ENCODE measurements around the gene TRNP1.

The TRNP1 gene

DNA sequence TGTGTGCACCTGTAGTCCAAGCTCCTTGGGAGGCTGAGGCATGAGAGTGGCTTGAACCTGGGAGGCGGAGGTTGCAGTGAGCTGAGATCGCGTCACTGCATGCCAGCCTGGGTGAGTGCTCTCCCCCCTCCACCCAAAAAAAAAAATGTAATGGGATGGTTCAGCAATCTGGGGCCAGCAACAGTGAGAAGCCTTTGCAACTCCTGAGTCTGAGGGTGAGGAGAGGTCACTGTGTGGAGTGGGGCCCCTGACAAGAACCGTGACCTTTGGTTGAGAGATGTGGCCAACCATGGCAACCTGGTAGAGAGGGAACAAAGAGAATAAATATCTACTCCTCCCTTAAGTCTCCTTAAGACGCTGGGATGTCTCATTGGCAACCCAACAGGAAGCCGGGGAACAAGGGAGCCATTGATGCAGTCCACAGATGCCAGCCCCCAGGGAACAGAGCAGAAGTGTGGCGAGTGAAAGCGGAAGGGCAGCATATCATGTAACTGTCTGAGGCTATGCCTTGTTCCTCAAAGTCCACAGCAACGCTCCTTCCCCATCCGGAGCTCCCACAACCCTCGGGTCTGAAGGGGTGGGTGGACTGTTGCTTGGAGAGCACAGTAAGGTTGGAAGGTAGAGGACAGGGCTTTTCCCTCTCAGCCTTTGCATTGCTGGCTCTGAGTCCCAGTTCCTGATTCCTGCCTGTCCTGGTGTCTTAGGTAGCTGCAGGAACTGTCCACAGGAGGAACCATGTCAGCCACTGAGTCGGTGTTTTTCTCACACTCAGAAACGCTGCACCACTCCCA is 8.3 kb downstream of the TRNP1 start:
- DNase-seq (ENCODE audit: low read depth in 2 of 2): no peak

DNA sequence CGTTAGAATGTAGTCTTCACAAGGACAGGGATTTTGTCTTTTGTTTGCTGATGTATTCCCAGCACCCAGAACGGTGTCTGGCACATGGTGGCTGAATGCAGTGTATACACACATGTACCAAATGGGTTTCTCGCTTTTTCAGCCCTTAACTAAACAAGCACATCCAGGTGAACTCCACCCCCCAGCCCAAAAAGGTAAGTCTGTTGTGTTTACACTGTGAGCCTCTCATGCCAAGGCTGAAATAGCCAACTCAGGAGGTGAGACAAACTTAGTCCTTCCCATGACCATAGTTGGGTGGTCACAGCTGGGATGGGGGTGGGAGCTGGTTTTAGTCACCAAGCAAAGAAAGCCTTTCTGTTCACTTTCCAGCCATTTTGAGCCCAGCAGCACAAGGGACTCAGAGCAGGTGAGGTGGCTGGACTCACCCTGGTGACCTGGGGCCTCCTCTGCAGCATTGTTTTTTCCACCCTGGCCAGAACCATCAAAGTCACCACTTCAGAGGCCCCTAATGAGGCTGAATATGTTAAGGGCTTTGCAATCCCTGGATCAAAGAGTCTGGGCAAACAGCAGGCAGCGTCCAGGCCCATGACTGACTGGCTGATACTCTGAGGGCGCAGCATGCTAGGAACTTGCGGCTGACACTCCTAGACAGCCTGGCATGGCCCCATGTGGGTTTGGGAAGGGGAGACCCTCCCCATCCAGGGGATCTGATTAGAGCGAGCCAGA is 10.4 kb downstream of the TRNP1 start:
- DNase-seq (ENCODE audit: low read depth in 2 of 2): no peak

DNA sequence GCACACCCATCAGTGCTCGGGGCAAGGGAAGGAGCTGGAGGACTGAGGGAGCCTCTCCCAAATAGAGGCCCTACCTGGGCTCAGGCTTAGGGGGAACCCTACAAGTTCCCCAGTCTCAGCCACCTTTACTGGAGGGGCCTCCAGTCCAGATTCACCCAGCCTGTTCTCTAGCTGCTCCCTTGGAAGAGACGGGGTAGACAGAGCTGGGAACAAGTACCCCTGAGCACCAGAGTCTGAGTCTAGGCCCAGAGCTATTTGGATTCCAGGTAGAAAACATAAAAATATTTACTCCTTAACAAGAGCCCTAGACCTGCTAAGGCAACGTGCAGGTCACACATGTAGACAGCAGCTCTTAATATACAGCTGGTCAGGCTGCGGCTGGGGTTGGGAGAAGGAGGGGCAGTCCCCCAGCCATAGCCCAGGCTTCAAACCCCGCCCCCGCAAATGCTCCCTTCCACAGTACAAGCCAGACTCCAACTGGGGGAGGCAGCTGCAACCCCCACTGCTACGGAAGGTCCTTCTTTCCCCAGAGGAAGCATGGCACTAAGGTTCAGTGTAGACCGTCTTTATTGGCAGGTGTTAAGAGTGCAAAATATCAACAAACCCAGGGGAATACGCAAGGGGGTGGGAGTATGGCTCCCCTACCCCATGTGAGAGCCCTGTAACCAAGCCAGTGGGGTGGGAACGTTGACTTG is 11.1 kb downstream of the TRNP1 start:
- no peak for DNase-seq (ENCODE audit: low read depth in 2 of 2)

DNA sequence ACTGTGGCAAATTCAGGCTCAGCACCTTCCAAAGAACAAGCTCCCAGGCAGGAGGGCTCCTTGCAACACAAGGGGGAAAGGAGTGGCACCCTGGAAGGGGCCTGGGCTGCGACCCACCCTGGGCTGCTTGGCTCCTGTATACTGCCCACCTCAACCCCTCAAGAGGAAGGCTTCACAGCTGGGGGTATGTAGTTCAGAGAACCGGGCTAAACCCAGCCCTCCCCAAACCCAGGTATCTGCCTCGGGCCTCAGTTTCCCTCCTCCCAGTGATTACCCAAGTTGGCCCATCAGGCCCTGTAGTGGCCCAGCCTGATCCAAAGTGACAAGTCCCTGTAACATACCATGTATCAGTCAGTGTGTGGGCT is 11.7 kb downstream of the TRNP1 start:
- DNase-seq (ENCODE audit: low read depth in 2 of 2): no peak

DNA sequence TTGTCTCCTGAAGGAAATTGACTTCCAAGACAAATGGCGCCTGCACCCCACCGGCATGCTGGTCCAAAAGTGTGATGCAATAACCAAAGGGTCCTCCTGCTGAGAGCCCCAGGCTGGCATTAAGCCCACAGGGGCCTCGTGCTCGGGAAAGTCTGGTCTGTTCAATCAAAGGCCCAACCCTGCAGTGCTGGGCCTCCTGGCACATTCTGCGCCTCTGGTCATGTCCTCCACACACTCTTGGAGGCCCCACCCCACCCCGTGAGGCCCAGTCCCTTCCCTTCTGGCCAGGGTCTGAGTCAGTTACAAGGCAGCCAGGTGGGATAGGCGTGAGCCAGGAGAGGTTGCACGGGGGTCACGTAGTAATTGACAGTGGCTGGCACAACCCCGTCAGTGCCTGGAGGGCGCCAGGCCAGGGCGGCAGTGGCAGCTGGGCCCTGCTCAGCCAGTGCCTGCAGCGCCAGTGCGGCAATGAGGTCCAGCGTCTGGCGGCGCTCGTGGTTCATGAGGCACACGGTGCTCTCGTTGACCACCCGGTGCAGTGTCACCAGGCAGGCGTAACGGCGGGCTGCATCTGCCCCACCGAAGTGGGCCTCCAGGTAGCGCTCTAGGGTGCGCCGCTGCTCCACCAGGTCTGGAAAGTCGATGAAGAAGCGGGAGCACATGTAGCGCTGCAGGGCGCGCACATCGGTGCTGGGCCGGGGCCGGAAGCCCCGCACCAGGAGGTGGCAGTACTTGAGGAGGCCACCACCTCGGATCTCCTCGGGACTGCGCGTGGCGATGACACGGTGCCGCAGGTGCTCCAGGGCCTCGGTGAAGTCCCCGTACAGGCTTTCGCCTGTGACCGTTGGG is 12.4 kb downstream of the TRNP1 start:
- DNase-seq (ENCODE audit: low read depth in 2 of 2): no peak

DNA sequence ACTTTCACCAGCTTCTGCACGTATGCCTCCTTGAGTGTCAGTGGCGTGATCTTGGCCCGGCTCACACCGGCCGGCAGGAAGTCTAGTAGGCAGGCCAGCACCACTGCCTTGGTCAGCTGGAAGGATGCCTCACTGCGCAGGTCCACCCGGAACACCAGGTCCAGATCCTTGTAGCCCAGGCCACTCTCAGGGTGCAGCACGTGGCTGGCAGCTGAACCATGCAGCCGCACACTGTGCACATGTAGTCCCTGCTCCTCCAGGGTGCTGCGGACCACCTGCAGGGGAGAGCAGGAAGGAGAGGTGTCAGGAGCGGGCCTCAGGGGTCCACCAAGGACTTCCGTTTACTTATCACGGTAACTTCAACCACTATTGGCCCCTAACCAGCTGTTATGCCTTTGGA is 13.2 kb downstream of the TRNP1 start:
- DNase-seq (ENCODE audit: low read depth in 2 of 2): no peak

DNA sequence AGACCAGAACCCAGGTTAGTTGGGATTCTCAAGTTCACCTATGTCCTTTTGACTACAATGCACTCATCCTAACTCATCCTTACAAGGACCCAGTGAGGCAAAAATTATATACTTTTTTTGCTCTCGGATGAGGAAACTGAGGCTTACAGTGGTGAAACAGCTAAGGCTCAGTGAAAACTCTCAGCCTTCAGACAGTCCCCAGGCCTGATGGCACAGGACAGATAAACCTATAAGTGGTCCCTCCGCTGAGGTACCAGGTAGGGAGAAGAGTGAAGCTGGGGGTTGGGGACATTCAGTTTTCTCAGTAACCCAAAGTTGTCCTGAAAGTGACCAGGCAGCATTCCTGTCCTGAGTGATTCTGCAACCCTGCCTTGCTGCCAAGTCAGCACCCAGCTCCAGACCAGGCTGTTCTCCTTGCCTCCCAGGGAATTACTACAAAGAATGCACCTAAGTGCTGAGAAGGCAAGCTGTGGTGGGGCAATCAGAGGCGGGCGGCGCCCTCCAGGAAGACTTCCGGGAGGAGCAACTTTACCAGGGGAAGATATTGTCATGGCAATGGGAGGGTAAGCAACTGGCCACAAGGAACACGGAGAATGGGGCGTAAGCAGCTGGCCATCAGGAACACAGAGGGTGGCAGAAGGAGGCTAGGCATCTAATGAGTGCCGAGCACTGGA is 14.6 kb downstream of the TRNP1 start:
- DNase-seq (ENCODE audit: low read depth in 2 of 2): no peak

DNA sequence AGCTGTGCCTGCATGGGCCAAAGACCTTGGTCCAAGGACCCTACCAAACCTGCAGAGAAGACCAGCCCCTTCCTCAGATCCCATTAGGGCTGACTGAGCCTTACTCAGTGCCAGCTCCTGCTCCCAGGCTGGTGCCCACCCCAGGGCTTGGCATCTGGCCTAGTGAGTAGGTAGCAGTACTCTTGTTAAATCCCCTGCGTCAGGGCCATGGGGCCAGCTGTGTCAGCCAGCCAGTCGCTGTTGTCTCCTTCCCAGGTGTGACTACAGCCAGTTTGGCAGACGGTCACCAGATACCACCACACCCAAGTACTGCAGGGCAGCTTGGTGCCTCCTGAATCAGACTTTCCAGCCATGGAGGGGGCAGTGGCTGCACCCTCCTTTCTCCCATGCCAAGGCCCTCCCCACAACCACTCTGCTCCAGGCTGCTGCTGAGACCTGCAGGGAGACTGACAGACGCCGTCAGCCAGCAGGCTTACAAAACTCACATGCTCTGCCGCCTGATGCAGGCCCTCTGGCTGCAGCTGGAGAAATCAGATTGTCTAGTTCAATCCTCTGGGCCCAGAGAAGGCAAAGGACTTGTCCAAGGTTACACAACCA is 16.2 kb downstream of the TRNP1 start:
- no peak for DNase-seq (ENCODE audit: low read depth in 2 of 2)

DNA sequence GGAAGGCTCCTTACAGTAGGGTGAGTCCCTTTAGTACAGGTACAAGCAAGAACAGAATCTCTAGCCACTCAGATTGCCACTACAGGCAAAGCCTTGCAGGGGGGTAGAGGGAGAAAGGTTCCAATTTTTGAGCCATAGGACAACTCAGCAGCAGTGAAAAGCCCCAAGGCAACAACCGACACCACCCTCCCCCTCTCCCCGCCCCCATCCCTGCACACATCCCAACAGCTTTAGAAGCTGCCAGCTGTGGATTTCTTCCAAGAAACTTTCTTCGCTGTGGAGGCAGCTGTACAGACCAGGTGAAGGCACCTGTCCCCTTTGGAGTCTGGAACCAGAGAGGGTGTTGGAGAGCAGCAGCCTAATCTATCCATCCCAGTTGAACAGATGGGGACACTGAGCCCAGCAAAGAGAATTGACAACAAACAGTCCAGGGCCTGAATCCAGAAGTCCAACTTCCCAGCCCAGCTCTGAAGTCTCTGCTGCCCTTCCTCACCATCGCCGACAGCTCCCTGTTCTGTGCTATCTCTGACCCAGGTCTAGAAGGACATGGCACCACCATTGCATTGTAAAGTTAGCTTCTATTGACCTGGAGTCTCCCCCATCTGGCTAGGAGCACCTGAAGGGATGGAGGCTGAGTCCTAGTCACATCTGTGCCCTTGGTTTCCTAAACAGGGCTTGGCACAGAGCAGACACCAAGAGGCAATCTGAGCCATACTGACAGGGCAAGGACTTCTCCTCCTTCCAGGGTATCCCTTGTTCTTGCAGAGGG is 16.9 kb downstream of the TRNP1 start:
- no peak for DNase-seq (ENCODE audit: low read depth in 2 of 2)

DNA sequence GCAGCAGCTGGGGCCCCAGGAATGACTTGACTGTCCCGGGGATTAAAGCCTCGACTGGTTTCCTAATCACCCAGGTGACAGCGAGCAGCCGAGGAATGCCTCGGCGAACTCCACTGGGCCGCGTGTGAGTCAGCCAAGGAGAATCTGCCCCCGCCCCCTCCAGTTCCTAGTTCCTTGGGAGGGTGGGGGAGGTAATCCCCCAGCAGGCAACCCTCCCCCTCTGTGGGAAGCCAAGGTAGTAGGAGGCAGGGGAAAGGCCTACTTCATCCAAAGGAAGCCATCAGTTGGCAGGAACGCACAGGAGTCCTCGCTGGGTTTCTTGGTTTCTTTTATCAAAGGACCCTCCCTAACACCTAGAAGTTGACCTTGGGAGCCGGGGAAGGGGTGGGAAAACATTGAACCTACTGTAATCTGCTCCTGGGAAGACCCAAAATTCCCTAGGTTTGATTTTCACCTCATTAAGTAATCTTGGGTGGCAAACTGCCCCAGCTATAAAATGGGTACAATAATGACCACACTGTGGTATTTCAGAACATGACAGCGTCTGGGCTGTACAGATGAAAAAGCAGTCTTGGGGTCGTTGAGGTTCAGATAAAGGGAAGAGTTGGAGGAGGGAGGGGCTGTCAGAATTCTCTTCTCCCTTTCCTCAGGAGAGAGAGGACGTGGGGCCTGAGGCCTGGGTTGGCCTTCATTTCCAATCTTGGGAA is 17.7 kb downstream of the TRNP1 start:
- DNase-seq (ENCODE audit: low read depth in 2 of 2): no peak

DNA sequence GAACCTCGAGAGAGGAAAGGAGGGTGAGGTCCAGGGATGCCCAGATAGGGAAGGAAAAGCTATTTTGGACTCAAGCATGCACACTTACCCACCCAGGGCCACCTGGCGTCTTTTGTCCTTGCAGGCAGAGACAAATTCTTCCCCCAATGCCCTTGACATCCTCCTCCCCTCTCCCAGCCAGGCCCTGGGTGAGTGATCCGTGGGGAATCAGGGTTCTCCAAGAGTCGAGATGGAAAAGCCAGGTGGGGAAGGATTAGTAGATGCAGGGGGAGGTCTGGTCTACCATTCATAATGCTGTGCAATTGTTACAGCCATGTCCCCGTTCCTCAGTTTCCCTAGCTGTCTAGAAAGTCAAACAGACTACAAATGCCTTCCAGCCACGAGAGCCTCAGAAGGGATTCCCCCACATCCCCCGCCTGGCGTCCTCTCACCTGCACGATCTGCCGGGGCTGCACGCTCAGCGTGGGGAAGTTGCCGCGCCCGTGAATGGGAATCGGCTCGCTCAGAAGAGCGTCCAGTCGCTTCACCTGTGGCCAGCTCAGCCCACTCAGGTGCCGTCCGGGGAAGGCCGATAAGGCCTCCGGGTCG is 18.6 kb downstream of the TRNP1 start:
- no peak for DNase-seq (ENCODE audit: low read depth in 2 of 2)

DNA sequence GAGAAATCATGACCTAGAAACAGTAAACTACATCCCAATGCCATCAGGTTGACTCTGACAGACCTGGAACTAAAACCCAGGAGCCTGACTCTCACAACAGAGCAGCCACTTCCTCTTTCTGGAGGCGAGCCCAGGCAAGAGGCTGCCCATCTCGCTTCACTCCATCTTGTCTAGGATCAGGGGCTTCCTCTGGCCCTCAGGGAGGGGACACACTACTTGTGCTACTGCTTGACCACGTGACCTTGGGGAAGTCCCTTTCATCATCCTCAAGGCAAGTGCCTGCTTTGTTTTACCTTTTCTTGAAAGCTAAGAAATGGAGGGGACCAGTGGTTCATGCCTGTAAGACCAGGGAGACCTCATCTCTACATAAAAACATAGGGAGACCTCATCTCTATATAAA is 21.8 kb downstream of the TRNP1 start:
- no peak for DNase-seq (ENCODE audit: low read depth in 2 of 2)

DNA sequence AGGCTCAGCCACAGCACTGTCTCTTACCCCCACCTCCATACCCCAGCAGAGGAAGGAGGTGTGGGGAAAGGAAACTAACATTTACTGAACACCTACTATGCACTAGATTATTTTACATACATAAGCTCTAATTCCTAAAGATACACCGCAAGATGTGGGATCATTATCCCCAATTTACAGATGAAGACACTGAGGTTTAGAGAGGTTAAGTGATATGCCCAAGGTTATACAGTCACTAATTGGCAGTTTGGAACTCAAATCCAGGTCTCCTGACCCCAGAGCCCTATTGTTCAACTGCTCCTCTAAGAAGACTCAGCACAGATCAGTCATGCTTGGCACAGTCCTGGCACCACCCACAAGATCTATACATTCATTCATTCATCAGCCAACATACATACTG is 22.9 kb downstream of the TRNP1 start:
- DNase-seq (ENCODE audit: low read depth in 2 of 2): no peak

DNA sequence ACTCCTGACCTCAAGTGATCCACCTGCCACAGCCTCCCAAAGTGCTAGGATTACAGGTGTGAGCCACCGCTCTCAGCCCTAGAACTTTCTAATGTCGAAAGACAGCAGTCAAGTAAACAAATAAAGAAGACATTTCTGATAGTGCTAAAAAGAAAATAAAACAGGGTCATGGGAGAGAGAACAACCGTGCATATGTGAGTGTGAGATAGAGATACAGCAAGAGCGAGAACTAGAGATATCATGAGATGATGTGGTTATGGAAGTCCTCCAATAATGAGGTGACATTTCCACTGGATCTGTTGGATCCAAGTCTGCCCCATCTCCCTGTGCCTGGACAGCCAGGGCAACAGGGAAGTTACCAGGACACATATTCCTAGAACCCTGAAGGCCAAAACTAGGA is 23.7 kb downstream of the TRNP1 start:
- DNase-seq (ENCODE audit: low read depth in 2 of 2): no peak

DNA sequence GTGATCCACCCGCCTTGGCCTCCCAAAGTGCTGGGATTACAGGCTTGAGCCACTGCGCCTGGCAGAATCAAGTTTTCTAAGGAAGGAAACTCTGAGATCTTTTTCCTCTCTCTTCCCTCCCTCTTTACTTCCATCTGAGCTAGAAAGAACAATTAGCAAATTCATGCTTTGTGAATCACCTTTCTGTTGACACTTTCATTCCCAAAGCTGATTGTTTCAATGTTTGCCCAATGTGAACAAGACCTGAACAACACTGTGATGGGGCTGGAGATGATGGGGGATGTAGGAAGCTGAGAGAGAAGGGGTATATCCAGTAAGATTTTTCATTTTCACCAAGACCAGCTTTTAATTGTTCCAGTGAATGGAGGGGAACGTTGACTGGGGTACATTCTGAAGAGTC is 24.8 kb downstream of the TRNP1 start:
- no peak for DNase-seq (ENCODE audit: low read depth in 2 of 2)

DNA sequence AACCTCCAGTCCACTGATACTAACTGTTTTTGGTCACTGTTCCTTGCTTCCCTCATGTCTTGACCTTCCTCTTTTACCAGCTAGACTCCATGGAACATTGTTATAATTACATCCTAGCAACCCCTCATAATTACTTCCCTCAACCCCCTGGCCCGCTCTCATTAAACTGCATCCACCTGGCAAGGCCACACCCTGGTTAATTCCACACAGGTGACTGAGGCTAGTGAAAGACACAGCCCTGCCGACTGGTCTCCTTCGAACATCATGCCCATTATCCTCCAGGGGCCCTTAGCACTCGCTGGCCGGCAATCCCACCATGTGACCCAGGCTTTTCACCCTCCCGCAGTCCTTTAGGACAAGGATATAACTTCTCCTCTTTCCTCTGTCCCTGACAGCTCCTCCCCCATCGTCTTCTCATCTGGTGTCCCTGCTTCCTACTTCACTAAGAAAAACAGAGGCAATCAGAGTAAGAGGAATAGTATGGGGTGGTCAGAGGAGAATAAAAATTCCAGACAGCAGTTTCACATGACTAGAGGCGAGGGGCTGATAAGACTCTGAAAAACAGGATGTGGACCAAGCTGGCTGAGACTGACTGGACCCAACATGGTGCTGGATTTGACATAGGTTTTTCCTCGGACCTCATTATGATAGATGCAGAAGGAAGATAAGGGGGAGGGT is 28.0 kb downstream of the TRNP1 start:
- no peak for DNase-seq (ENCODE audit: low read depth in 2 of 2)

DNA sequence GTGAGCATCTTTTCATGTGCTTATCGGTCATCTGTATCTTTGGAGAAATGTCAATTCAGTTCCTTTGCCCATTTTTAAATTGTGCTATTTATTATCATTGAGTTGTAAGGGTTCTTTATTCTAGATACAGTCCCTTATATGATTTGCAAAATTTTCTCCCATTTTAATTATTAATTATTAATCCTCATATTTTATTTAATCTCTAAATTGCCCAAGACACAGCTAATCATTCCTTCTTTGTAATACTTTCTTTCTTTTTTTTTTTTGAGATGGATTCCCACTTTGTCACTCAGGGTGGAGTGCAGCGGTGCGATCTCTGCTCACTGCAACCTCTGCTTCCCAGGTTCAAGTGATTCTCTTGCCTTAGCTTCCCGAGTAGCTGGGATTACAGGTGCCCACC is 32.2 kb downstream of the TRNP1 start:
- no peak for DNase-seq (ENCODE audit: low read depth in 2 of 2)

All from stimulated activated CD4-positive, alpha-beta T cell treated with anti-CD3 and anti-CD28 coated beads, Interleukin-4, amount 100 ng/mL, for 48 hours (primary cell).